SK-N-SH (cell line): ENCODE results near the gene TNNT2. TPM values are rescaled to one million over a fixed set of nuclear protein-coding genes. Genes with fewer than 3 reads are reported as not detected.

Experiments used
- CTCF ChIA-PET: fragments of 300-600, 350-600 bp; formaldehyde crosslinking; extraction: SDS; loops from one replicate; lab custom pipeline; 2021; lab: Yijun Ruan, JAX
- POLR2A ChIA-PET: fragments of 350-600 bp; sonication (Branson Sonifier 250); formaldehyde crosslinking; extraction: SDS; loops from one replicate; lab custom pipeline; 2020; ENCODE audit warnings: antibody characterized with exemption, inconsistent platforms; lab: Yijun Ruan, JAX
- DNase-seq: peaks from one replicate; pipeline ENCODE4 v3.0.0; 2012
- H2AFZ ChIP-seq: fragments of 200-600 bp; sonication (generic); 2 replicates; pipeline ENCODE4 v1.8.1; 2016; ENCODE audit warnings: antibody characterized with exemption, mild to moderate bottlenecking, low read depth
- H3F3A ChIP-seq: fragments of 200-600 bp; sonication (generic); replicated peaks from 2 replicates; pipeline ENCODE3; 2016; ENCODE audit warnings: antibody characterized with exemption, mild to moderate bottlenecking; ENCODE audit not compliant: insufficient read depth
- H3K27ac ChIP-seq, 2 experiments: fragments of 200-500 bp in 1 of 2; fragments of 200-600 bp in 1 of 2; sonication (Bioruptor generic) in 1 of 2; sonication (generic), shearing (Covaris generic) in 1 of 2; 2 replicates each; pipeline versions ENCODE4 v1.5.1 to v1.6.1; 2014 to 2016; ENCODE audit warnings: low read depth in 2 of 2, inconsistent platforms in 1 of 2, low read length in 1 of 2, mild to moderate bottlenecking in 1 of 2, mixed read lengths in 1 of 2
- H3K27me3 ChIP-seq: fragments of 200-600 bp; sonication (generic), shearing (Covaris generic); 2 replicates; pipeline ENCODE4 v1.6.1; 2016; ENCODE audit warnings: mixed run types; ENCODE audit not compliant: insufficient read depth
- H3K36me3 ChIP-seq, 2 experiments: fragments of 200-500 bp in 1 of 2; fragments of 200-600 bp in 1 of 2; sonication (Bioruptor generic) in 1 of 2; sonication (generic) in 1 of 2; replicated peaks in 1 of 2; 2 replicates each; pipeline versions ENCODE3 to v1.5.1; 2014 to 2016; ENCODE audit warnings: low read length in 1 of 2, mild to moderate bottlenecking in 1 of 2; ENCODE audit not compliant: insufficient read depth in 2 of 2, control insufficient read depth in 1 of 2
- H3K4me1 ChIP-seq, 2 experiments: fragments of 200-500 bp in 1 of 2; fragments of 200-600 bp in 1 of 2; sonication (Bioruptor generic) in 1 of 2; sonication (generic), shearing (Covaris generic) in 1 of 2; 2 replicates each; pipeline versions ENCODE4 v1.5.1 to v1.6.1; 2014 to 2016; ENCODE audit warnings: low read depth in 1 of 2, low read length in 1 of 2, mixed run types in 1 of 2; ENCODE audit not compliant: insufficient read depth in 2 of 2, control insufficient read depth in 1 of 2
- H3K4me2 ChIP-seq: fragments of 200-600 bp; sonication (generic), shearing (Covaris generic); 2 replicates; pipeline ENCODE4 v1.6.1; 2017; ENCODE audit warnings: mixed run types
- H3K4me3 ChIP-seq, 2 experiments: fragments of 200-500 bp in 1 of 2; fragments of 200-600 bp in 1 of 2; sonication (Bioruptor generic) in 1 of 2; sonication (generic), shearing (Covaris generic) in 1 of 2; 2 replicates each; pipeline versions ENCODE4 v1.5.1 to v1.8.1; 2014 to 2016; ENCODE audit warnings: low read depth in 2 of 2, inconsistent platforms in 1 of 2, low read length in 1 of 2, mild to moderate bottlenecking in 1 of 2, mixed read lengths in 1 of 2, moderate library complexity in 1 of 2
- H3K79me2 ChIP-seq: fragments of 200-600 bp; sonication (generic); 2 replicates; pipeline ENCODE4 v1.8.1; 2017; ENCODE audit warnings: mild to moderate bottlenecking; ENCODE audit not compliant: insufficient read depth
- H3K9ac ChIP-seq: fragments of 200-600 bp; sonication (generic); 2 replicates; pipeline ENCODE4 v1.6.1; 2017; ENCODE audit warnings: mixed run types
- H3K9me2 ChIP-seq: fragments of 200-600 bp; sonication (generic); 2 replicates; pipeline ENCODE4 v1.6.1; 2017; ENCODE audit warnings: mixed run types
- H3K9me3 ChIP-seq: fragments of 200-600 bp; sonication (generic); 2 replicates; pipeline ENCODE4 v1.6.1; 2017; ENCODE audit warnings: mixed run types, mild to moderate bottlenecking, moderate library complexity
- H4K20me1 ChIP-seq: fragments of 200-600 bp; sonication (generic); 2 replicates; pipeline ENCODE4 v1.6.1; 2017; ENCODE audit warnings: mild to moderate bottlenecking, mixed run types; ENCODE audit not compliant: insufficient read depth
- ELF1 ChIP-seq: IDR thresholded peaks from 2 replicates; pipeline ENCODE4 v1.4.0; 2012
- FOXJ3 ChIP-seq: sonication (generic); formaldehyde crosslinking; IDR thresholded peaks from 2 replicates; pipeline ENCODE4 v1.5.1; 2020; ENCODE audit warnings: mild to moderate bottlenecking, missing genetic modification reagents
- FOXM1 ChIP-seq: IDR thresholded peaks from 2 replicates; pipeline ENCODE4 v1.4.0; 2012; ENCODE audit warnings: low read depth, mild to moderate bottlenecking
- GATA2 ChIP-seq: sonication (generic); formaldehyde crosslinking; IDR thresholded peaks from 2 replicates; pipeline ENCODE4 v1.5.0; 2020; ENCODE audit warnings: mild to moderate bottlenecking, missing genetic modification reagents
- NFIC ChIP-seq: IDR thresholded peaks from 2 replicates; pipeline ENCODE4 v1.4.0; 2012; ENCODE audit warnings: borderline replicate concordance
- POLR2AphosphoS5 ChIP-seq: IDR thresholded peaks from 2 replicates; pipeline ENCODE4 v1.6.1; 2012; ENCODE audit warnings: low read depth, low read length
- RAD21 ChIP-seq: IDR thresholded peaks from 2 replicates; pipeline ENCODE4 v1.6.1; 2012; ENCODE audit warnings: mild to moderate bottlenecking, low read length
- RCOR1 ChIP-seq: fragments of 150-350 bp; IDR thresholded peaks from 2 replicates; pipeline ENCODE4 v1.6.1; 2017; ENCODE audit warnings: antibody characterized with exemption, low read length
- RFX5 ChIP-seq: IDR thresholded peaks from 2 replicates; pipeline ENCODE4 v1.6.1; 2012; ENCODE audit warnings: mild to moderate bottlenecking, improper control_type of control experiment, low read length
- SIN3A ChIP-seq: IDR thresholded peaks from 2 replicates; pipeline ENCODE4 v1.6.1; 2012; ENCODE audit warnings: low read depth, mild to moderate bottlenecking, low read length, moderate library complexity, borderline replicate concordance
- SMC3 ChIP-seq: IDR thresholded peaks from 2 replicates; pipeline ENCODE4 v1.6.1; 2012; ENCODE audit warnings: low read depth, low read length, improper control_type of control experiment
- YY1 ChIP-seq: IDR thresholded peaks from 2 replicates; pipeline ENCODE4 v1.4.0; 2012; ENCODE audit warnings: low read depth, mild to moderate bottlenecking
- WGBS: methylation state at CpG from one replicate; pipeline ENCODE4 v1.1.6; 2017; ENCODE audit warnings: low lambda C conversion rate; 5-methylcytosine and 5-hydroxymethylcytosine counted together
- polyA plus RNA-seq, 3 experiments: library from polyadenylated mRNA; depleted of rRNA; stranded (reverse); fragments of >200 nt; gene quantifications; 2 replicates each; pipeline ENCODE4 v1.2.3, GENCODE V29; 2012
- TF ChIP-seq, protein P1 (sequence below): IDR thresholded peaks from 2 replicates; pipeline ENCODE4; 2012
- TF ChIP-seq, protein P2 (sequence below): fragments of 200-600 bp; sonication (generic); IDR thresholded peaks from 2 replicates; pipeline ENCODE4 v1.6.1; 2017; ENCODE audit warnings: antibody characterized with exemption, mild to moderate bottlenecking, moderate library complexity

The TNNT2 gene
- polyA plus RNA-seq, 1 of the 3 experiments (the other 2 are of a cell fraction) = 0.33 TPM

DNA sequence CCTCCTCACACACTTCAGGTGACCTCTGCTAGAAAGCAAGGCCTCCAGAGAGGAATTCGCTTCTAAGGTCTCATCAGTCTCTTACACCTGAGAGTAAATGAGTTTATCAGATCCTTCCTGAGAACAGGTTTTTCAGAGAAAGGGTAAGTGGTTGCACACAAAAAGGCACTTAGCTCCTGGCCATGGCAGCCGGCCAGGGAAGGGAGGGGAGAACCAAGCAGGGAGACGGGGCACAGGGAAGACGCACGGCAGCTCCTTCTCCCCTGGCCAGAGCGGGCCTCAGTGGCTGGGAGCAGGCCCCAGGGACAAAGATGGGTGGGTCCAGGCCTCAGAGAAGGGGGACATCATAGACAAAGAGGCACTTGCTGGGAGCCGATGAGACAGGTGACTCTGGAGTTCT, 3.6 kb upstream of the TNNT2 start:
- no peaks in the 10 kb centered on the region for H3K36me3 ChIP-seq
- H3K79me2 ChIP-seq = no peaks in the 10 kb centered on the region
- CTCF ChIA-PET = interaction anchor here (0.9 to 7.5 kb wide), 9 partner anchors 11 to 132 kb away, joined by 3 to 105 read pairs (median 6); no protein-coding TSS in a partner anchor
- no peak overlapping the region for H3K9ac ChIP-seq
- H3K27me3 ChIP-seq = peaks cover 3% of the 10 kb centered on the region; the same call in 1 of the 2 replicates
- H3K9me2 ChIP-seq = no peaks in the 10 kb centered on the region
- H3K27ac ChIP-seq = no peak overlapping the region
- H3K9me3 ChIP-seq = no peaks in the 10 kb centered on the region
- no peaks in the 10 kb centered on the region for H4K20me1 ChIP-seq
- H3K4me3 ChIP-seq = no peak overlapping the region
- H3K4me2 ChIP-seq = no peak overlapping the region
- H3F3A ChIP-seq = no peaks in the 10 kb centered on the region
- H3K4me1 ChIP-seq = peaks cover 11 to 29% of the 10 kb centered on the region in 2 experiments; a peak in 3 of 4 replicates
- DNase-seq = no peak
- TF ChIP-seq, protein P1, sequence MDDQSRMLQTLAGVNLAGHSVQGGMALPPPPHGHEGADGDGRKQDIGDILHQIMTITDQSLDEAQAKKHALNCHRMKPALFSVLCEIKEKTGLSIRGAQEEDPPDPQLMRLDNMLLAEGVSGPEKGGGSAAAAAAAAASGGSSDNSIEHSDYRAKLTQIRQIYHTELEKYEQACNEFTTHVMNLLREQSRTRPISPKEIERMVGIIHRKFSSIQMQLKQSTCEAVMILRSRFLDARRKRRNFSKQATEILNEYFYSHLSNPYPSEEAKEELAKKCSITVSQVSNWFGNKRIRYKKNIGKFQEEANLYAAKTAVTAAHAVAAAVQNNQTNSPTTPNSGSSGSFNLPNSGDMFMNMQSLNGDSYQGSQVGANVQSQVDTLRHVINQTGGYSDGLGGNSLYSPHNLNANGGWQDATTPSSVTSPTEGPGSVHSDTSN = no peak
- TF ChIP-seq FOXM1 (no peak), NFIC (no peak), RCOR1 (no peak), SIN3A (no peak), FOXJ3 (no peak), RFX5 (no peak), SMC3 (no peak), RAD21 (no peak), GATA2 (no peak), POLR2AphosphoS5 (no peak), ELF1 (no peak), YY1 (no peak)
- TF ChIP-seq, protein P2, sequence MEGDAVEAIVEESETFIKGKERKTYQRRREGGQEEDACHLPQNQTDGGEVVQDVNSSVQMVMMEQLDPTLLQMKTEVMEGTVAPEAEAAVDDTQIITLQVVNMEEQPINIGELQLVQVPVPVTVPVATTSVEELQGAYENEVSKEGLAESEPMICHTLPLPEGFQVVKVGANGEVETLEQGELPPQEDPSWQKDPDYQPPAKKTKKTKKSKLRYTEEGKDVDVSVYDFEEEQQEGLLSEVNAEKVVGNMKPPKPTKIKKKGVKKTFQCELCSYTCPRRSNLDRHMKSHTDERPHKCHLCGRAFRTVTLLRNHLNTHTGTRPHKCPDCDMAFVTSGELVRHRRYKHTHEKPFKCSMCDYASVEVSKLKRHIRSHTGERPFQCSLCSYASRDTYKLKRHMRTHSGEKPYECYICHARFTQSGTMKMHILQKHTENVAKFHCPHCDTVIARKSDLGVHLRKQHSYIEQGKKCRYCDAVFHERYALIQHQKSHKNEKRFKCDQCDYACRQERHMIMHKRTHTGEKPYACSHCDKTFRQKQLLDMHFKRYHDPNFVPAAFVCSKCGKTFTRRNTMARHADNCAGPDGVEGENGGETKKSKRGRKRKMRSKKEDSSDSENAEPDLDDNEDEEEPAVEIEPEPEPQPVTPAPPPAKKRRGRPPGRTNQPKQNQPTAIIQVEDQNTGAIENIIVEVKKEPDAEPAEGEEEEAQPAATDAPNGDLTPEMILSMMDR = no peak
- TF ChIP-seq, all 33 proteins: peak for 0
- H2AFZ ChIP-seq = no peak overlapping the region
- POLR2A ChIA-PET = no interaction called here
- 90% methylated on average over 5 of the region's 7 CpGs for WGBS

DNA sequence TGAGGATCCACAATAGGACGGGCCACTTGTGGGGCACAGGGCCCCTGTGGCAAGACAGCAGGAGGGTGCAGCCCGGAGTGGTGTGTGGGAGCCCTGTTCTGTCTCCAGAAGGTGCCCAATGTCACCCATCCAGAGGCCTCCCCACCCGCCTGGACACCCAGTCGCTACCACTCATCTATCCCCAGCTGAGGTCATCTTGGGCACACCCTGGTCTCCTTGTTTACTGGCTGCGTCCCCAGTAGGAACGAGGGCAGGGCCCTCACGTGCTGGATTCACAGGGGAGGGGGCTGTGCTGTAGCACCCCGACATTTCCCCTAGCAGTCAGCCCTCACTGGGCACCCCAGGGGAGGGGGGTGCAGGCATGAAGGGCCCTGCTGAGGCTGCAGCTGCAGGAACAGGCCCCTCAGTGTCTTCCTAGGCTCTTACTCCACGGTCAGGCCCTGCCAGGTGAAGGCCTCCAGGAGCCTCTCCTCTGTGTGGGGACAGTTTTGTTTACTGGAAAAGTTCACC, 2.3 kb upstream of the TNNT2 start:
- H4K20me1 ChIP-seq = no peaks in the 10 kb centered on the region
- 85% methylated on average over 6 of the region's 9 CpGs for WGBS
- no peak for TF ChIP-seq SMC3
- no peak for TF ChIP-seq RAD21

More for the DNA sequence above, 2.3 kb upstream of the TNNT2 start:
- H3K9me3 ChIP-seq = no peaks in the 10 kb centered on the region
- no peak for DNase-seq
- H2AFZ ChIP-seq = no peak overlapping the region
- ChIA-PET POLR2A (no interaction called here), CTCF (interaction anchor here (1.6 to 7.5 kb wide), 6 partner anchors 15 to 133 kb away, joined by 5 to 105 read pairs (median 6); no protein-coding TSS in a partner anchor)
- no peaks in the 10 kb centered on the region for H3F3A ChIP-seq
- H3K4me1 ChIP-seq = peaks cover 9 to 29% of the 10 kb centered on the region in 2 experiments; a peak in 3 of 4 replicates
- no peak overlapping the region for H3K4me2 ChIP-seq
- H3K79me2 ChIP-seq = no peaks in the 10 kb centered on the region
- no peak overlapping the region for H3K4me3 ChIP-seq
- H3K36me3 ChIP-seq = no peaks in the 10 kb centered on the region
- no peak overlapping the region for H3K27ac ChIP-seq
- H3K9ac ChIP-seq = no peak overlapping the region
- no peaks in the 10 kb centered on the region for H3K9me2 ChIP-seq
- peaks cover 16% of the 10 kb centered on the region; the same call in 1 of the 2 replicates for H3K27me3 ChIP-seq
